Posterior vena cava (tissue), 2 donors: Measurements from ENCODE around the gene FHOD3. TPM values are rescaled to one million over a fixed set of nuclear protein-coding genes. Genes with fewer than 3 reads are reported as not detected.

Experiments
- DNase-seq: peaks from one replicate; pipeline ENCODE4 v3.0.0-alpha.2; 2020; ENCODE audit warnings: low spot score
- intact Hi-C, 2 donors: fragments of 100-400 bp; cut with DNase I; formaldehyde crosslinking; loops; one replicate each; pipeline versions ENCODE4 v1.14.1 to v1.14.2; 2022 to 2023
- total RNA-seq, 2 donors: library from RNA; stranded (reverse); fragmentation: NEBNext Ultra II Directional; extraction: Animal tissue kit (Norgen Biotek cat#: 25700); gene quantifications; one replicate each; pipeline ENCODE4 v1.2.1, GENCODE V29; 2021
- donor health status: DM: yes; HTN: yes; CAD: no.
- donor health status: DM: yes; HTN: yes; CAD: no.

FHOD3 gene
- total RNA-seq, 2 donors from 2014 or later = 26.0 to 29.8 TPM

DNA sequence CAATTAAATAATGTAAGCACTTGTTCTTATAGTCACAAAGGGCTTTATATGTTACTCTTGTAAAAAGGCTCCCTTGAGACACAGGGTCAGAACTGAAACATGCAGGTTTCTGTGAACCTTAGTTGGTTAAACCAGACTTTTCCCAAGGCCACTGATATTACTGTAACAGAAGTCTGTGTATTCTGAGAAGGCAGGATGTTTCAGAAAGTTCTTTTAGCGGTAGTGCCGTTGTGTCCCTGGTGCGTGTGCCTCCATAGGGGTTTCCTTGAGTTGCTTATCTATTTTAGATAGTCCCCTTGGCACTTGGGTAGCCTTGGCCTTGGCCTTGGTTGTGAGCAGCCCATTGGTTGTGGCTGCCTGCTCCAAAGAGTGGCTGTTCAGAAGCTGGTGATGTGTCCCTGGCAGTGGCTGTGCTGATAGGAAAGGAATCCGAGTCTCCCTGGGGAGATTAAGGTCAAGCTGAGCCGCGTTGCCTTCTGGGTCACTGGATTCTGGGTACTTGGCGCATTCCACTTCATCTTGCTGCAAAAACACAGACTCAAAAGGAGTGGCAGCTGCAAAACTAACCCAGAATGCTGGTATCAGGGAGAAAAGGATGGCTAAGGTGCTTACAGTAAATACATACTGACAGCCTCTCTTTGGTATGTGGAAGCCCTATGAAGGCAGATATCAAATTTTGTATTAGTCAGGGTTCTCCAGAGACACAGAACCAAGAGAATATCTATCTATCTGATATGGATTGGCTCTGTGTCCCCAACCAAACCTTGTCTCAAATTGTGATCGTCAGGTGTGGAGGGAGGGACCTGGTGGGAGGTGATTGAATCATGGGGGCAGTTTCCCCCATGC is 69.7 kb downstream of the FHOD3 start:
- DNase-seq = peak; percentile 83
- intact Hi-C loops = no loop called here

DNA sequence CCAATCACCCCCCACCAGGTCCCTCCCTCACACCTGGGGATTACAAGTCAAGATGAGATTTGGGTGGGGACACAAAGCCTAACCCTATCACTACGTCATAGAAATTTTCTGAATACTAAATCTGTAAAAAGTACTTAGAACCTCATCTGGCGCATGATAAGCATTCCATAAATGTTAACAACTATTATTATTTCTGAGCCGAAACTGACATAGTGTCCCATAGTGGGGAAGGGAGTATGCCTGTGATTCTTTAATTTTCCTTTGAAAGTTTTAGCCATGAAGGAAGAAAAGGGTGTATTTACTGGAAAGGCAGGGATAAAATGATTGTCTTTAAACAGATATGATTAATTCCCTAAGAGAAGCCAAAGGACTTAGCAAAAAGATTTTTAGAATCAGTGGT is 71.4 kb downstream of the FHOD3 start:
- DNase-seq = no peak
- intact Hi-C loops = no loop called here

DNA sequence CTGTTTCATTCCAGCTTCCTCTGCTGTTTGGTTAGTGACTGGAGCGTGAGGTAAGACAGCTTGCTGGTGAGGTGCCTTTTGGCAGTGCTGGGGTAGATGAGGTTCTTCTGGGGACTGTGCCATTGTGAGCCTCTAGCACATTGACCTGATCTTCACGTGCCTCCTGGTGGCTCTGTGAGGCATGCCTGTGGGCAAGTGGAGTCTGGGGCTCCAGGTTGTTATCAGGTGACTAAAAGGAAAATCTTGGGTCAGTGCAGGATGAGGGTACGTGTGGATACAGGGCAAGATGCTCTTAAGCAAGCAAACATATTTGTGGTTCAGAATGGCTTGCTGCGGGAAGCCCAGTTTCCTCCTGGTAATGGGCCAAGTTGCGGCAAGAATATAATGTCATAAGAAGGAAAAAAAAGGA is 75.4 kb downstream of the FHOD3 start:
- DNase-seq = no peak
- intact Hi-C loops = no loop called here

DNA sequence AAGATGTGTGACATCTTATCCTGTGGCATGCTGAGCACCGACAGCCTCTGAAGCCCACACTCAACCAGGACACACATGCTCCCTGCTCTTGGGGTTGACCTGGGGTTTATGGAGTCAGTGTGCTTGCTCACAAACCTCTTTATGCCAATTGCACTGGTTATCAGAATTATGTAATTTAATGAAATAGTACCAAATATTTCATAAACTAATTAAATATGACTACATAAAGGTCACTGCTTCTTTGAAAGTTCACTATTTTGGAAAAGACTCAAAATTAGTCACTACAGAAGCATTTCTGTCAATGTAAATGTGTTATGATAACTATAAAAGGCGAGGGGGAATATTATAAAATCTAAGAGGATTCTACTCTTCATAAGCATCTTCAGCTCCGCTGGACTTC is 76.7 kb downstream of the FHOD3 start:
- no peak for DNase-seq
- intact Hi-C loops = no loop called here

DNA sequence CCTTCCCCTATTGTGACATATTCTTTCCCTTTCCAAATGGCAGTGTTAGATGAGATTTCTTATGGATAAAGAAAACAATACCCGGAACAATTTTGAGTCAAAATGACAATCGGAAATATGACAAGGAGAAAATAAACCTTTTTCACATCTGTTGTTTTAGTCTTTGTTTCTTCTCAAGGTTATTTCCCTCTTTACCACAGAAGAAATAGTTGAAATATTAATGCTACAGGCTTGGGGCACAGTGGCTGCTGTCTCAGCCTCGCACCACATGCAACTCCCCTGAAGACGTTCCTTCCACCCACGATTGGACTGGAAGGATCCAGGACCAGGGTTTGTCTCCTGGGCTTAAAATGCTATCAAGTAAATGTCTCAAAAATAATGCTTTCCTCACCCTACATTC is 77.6 kb downstream of the FHOD3 start:
- intact Hi-C loops = no loop called here
- DNase-seq = no peak

DNA sequence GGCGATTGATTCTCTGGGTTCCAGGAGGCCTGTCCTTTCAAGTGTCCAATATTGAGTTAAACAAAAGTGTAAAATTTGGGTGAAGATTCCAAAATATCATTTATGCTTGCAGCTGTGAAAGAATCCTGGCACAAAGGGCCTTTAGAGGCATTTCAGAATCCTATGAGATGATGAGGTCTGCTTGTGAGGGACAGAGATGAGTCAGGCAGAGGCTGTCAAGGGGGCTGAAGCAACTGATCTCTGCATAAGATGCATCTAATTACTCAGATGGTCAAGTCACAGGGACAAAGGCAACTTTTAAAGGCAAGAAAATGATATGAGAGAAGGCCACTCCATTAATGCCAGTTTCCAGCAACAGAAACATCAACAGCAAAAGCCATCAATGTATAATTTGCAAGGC is 78.8 kb downstream of the FHOD3 start:
- intact Hi-C loops = no loop called here
- DNase-seq = no peak

DNA sequence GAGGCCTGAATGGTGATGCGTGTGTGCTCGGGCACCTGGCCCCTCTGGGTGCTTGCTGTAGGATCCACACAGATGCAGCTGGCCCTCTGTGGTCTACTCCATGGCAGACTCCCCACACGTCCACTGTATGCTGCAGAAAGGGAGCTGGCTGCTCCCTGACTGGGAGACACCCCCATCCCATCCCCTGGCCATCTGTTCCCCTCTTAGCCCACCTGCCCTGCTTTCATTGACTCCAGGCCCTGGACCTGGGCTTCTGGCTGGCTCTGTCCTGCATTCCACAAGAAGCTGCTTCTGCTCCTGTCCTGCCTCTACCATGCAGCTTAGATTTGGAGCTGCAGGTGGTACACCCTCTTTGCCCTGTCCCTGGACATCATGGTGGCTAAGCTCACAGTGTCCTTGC is 80.1 kb downstream of the FHOD3 start:
- intact Hi-C loops = no loop called here

DNA sequence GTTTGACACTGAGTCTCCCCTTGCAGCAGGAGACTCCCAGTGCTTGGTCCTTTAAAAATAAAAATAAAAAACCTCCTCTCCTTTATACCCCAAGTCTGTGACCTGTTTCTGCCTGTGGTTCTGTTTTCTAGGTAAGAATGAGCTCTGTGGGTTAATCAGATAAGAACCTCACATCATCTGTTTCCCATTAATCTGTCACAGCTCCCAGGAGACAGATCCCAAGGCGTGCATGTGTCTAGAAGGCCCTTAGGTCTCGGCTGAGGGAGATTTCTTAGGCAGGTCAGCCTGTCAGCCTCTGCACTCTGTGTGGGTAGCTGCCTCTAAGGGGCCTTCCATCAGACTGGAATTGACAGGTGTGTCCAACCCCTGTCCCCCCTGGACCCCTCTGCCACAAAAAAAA is 80.7 kb downstream of the FHOD3 start:
- DNase-seq = no peak
- intact Hi-C loops = no loop called here

More for the DNA sequence above, 80.1 kb downstream of the FHOD3 start:
- no peak for DNase-seq

DNA sequence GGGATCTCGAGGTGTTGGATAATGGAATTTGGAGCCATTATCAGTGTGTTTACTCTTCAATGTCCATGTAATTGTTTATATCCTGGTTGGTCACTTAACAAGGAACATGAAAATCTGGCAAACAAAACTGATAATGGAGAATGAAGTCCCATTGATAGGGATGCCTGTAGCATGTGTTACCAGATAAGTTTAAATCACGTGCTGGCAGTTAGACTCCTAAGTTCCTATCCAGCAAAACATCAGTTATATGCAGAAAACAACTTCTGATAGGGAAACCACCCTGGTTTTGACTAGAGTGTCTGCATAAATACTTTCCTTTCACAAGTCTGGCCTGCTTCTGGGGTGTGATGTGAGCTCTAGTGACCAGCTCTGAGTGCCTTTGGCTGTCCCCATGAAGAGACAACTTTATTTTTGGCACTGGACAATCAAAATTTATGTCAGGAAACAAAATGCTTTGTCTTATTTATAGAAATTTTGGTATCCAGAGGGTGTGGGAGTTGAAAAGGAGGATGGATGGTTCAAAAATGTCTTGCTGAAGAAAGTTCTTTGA is 82.0 kb downstream of the FHOD3 start:
- intact Hi-C loops = no loop called here
- DNase-seq = no peak

DNA sequence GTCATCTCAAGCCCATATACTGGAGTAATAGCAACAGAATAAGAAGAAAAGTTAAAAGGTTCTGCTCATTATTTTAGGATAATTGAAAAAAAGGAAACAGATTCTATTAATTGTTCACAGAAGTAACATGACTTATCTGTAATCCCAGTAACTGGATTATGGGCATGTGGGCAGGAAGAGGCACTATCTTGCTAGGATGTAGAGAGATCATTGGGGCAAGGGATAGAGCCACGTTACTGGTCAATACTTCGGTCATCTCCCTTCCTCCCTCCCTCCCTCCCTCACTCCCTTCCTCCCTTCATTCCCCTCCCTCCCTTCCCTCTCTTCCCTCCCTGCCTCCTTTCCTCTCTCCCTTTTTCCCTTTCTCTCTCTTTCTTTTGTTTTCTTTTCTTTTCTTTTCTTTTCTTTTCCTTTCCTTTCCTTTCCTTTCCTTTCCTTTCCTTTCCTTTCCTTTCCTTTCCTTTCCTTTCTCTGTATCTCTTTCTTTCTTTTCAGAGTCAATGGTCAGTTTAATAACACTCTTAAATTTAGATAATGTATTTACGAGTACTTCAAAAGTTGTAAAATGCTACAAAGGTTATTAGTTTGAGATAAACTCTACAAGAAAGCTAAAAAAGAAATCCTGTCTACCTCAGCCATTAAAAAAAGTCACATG is 82.8 kb downstream of the FHOD3 start:
- intact Hi-C loops = no loop called here
- no peak for DNase-seq

DNA sequence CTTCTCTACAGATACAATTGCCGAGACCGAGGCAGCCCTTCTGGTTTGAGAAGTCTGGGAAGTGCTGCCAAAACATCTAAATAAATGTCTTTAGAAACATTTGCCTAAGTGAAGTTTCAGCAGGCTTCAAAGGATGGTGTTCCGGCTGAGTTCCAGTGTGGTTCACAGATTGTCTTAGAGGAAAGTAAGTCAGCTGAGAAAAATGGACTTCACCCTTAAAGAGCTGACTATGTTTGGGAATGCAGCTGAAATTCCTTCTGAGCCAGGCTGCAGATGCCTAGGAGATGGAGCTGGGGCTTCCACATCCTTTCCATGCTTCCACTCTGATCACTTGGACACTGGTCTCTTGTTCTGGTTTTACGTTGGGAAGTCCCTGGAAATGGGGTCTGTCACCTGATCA is 83.6 kb downstream of the FHOD3 start:
- intact Hi-C loops = no loop called here
- no peak for DNase-seq

DNA sequence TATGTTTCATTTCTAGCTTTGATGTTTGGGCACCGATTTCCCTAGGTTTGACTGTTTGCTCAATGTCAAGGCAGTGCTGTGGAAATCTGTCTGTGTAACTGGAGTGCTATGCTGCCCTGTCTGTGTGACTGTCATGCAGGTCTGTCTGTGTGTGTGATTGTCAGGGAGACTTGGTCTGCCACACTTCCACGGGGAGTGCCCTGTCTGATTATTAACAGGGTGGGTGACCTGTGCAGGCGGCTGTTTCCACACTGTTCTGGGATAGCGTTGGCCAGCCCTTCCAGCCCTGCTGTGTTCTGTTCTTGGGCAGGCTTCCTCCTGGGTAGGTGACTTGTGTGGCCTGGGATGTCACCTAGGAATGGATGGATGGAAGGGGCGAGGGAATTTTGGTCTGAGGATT is 85.3 kb downstream of the FHOD3 start:
- no peak for DNase-seq

DNA sequence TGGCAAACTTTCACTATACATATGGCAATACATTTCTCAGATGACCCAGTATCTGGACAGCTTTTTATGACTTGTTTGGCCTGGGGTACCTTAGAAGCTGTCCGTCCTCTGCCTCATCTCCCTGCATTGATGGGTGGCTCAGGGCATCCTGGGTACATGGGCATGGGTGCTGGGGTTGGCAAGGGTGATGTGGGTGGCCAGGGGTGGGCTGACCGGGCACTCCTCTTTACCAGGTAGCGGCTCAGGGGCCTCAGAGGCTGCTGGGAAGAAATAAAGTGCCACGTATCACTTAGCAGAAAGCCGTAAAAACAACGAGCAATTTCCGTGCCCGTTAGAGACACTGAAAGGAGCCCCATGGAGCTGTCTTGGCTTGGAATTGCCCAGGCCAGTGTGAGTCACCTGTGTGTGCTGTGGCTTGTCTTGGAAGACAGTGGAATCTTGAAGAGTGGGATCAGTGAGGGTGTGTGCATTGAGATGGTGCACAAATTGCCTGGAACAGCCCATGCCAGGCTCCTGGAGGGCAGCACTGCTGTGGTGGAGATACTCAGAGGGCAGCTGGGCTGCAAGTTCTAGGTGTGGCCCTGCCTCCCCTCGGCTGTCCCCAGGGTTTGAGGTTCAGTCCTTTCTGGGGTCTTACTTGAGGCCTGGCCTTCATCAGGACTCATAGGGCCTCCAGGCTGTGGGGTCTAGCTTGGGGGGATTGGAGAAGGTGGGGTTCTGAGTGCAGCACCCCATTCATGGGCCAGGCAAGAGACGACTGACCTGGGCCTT is 88.8 kb downstream of the FHOD3 start:
- no peak for DNase-seq
- intact Hi-C loops = no loop called here

More for the DNA sequence above, 85.3 kb downstream of the FHOD3 start:
- intact Hi-C loops = no loop called here

DNA sequence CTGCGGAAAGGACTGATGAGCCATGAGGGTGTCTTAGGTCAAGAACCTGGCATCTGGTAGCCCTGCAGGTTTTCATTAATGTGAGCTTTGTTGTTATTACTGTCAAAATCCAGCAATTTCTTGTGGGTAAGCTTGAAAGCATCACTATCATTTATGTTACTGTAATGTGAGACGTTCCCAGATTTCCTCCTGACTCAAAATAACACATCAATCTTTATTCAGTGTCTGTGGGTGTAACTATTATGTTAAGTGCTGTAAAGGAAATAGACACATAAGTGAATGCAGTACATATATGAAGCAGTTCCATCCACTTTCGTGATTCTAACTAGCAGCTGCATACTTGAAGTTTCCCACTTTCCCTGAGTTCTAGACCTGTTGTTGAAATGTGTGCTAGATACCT is 89.8 kb downstream of the FHOD3 start:
- intact Hi-C loops = no loop called here

DNA sequence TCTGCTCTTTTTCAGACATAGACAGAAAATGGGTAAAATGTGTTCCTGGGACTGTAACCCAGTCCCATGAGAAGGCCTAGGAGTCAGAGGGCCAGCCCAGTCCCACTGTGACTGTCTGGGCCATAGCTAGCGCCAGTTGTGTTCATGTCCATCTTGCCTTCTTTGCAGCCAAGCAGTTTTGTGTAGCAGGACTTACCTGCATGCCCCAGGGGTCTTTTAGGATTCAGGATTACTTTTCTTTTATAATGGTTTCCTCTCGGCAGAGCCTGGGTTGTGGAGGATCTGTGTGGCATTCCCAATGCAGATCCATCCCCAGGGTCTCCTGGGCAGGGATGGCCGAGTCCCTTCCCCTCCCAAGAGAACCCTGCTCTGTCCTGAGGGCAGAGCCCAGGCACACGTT is 90.8 kb downstream of the FHOD3 start:
- intact Hi-C loops = no loop called here
- DNase-seq = no peak

More for the DNA sequence above, 89.8 kb downstream of the FHOD3 start:
- no peak for DNase-seq

DNA sequence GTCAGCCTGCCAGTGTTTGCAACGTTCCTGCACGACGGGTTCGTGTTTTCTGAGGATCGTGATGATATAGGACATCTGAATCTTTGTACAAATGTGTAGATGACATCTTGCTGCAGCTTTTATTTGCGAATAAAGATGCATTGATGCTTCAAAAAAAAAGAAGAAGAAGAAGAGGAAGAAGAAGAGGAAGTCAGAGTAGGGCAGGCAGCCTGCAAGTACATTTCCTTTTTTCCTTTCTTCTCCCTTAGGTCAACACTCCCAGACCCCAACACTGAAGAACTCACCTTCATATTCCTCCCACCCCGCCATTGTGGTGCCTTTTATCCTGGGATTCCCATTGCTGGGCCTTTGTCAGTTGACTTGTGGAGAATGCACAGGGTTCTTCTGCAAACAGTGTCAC is 91.5 kb downstream of the FHOD3 start:
- DNase-seq = no peak
- intact Hi-C loops = no loop called here

DNA sequence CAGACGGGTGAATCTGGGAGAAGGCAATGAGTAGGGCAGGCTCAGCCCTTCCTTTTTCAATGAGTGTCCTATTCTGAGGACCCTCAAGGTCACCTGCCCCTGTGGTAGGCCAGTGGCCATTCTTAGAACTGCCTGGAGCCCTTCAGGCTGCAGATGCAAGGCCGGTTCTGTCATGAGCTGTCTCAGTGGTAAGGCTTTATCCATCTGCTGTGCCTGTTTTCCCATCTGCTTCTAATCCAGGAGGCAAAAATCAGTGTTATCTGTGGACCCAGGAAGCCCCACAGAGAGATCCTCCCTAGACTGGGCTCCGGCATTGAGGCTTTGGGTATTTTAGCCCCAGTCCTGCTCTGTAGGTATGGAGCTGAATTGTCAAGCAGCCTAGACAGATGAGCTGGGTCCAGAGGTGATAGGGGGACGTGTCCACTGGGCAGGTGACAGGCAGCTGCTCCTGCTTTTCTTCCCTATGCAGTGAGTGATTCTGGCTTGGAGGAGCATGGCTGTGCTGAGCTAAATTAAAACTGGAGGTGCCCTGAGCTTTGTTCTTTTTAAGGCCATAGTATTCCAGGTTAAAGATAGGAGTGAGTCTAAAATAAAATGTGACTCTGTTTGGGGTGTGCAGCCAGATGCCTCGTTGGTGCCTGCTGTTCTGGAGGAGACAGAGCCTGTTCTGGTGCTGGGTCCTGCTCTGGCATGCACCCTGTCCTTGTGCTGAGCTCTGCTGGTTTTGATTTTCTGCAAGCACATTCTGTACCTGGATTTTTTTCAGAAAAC is 92.5 kb downstream of the FHOD3 start:
- intact Hi-C loops = loop anchor here in 1 of 2 donors (5.0 kb wide), 1 partner anchor 903 kb away; no protein-coding TSS in a partner anchor
- DNase-seq = no peak

DNA sequence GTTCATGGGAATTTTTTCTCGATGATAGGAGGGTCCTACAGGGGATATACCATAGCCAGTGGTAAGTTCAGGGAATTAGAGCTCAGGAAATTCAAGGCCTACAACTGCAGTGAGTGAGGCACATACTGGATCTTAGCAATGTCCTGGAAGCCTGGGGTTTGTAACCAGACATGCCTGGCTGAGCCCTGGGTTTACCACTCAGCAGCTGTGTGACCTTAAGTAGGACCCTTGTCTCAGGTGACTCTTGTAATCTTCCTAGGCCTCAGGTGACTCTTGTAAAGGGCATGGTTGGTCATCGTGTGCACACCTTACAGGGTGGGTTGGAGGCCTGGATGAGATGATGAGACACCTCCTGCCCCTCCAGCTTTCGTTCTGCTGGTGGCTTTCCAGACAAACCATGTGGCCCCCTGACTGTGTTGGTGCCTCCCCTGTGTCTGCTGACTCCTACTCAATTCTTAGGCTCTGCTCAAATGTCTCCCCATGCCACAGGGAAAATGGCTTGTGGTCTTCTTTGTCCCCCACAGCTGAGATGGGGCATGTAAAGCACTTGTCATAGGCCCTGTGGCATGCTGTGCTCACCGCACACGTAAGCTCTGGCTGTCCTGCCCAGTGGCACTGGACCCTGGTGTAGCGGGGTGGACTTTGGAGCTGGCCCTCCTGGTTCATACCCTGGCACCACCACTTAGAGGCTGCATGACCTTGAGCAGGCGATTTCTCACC is 94.1 kb downstream of the FHOD3 start:
- intact Hi-C loops = loop anchor here in 1 of 2 donors (5.0 kb wide), 1 partner anchor 904 kb away; no protein-coding TSS in a partner anchor

More for the DNA sequence above, 94.1 kb downstream of the FHOD3 start:
- DNase-seq = no peak
